COLO668 (cell line): Measurements from ENCODE around the gene DOP1A.

Experiments used
- DNase-seq: peaks from one replicate; lab custom pipeline; 2025; ENCODE audit not compliant: unreplicated experiment; lab: John Stamatoyannopoulos, UW

Gene DOP1A

DNA sequence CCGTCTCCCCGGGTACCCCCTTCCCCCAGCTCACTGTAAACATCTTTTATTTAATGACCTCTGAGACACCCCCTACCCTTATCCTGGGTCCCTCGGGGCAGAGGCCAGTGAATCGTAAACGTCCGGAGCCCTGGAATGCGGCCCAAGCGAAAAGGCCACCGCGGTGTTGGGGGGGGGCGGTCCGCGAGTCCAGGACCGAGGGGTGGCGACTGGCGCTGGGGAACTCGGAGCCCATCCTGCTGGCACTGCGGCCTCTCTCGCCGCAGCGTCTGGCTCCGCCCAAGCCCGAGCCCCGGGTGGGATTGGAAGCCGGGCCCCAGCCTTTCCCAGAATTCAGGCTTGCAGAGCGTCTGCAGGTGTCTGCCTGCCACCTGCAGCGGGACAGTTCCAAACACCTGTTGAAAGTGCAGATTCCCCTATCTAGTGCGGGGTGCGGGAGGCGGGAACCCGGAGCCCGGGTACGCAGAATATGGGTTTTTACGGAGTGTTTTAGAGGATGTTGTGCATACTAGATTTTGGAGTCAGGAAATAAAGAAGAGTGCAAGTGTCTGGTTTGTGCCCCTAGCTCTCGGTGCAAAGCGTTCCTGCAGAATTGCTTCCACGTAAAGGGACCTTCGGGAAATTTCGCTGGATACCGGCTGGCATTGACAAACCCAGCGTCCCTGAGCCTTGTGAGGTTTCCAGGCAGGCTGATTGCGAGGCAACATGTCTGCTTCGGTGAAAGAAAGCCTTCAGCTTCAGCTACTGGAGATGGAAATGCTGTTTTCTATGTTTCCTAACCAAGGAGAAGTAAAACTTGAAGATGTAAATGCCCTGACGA lies 126.5 kb downstream of the DOP1A start:
- peak; percentile 61 for DNase-seq

DNA sequence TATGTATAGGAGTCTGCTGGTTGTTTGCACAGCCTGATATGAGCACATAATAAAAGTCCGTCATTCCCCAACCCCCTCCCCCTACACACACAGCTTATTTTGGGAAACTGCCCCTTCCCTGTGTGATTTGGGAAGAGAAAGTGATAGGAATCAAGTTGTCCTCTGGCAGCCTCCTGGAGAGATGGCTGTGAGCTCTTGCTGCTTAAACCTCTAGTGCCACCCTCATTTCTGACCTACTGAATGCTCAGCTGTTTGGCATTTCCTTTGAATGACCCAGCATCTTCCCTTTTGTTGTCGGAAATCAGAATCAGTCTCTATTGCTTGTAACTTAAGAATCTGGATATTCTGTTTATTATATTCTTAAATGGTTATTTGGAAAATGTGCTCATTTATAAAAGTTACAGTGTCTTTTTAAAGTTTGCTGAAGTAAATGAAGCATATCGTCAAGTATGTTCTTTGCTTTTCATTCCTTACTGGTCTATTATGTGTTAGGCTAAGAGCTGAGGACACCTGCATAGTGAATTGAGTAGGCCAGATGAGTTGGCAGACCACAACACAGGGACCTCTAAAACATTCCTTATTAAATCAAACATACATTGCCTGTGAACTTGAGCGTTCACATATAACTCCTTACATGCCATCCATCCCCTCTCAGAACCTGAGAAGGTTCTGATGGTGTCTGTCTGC lies 131.2 kb downstream of the DOP1A start:
- DNase-seq = no peak

DNA sequence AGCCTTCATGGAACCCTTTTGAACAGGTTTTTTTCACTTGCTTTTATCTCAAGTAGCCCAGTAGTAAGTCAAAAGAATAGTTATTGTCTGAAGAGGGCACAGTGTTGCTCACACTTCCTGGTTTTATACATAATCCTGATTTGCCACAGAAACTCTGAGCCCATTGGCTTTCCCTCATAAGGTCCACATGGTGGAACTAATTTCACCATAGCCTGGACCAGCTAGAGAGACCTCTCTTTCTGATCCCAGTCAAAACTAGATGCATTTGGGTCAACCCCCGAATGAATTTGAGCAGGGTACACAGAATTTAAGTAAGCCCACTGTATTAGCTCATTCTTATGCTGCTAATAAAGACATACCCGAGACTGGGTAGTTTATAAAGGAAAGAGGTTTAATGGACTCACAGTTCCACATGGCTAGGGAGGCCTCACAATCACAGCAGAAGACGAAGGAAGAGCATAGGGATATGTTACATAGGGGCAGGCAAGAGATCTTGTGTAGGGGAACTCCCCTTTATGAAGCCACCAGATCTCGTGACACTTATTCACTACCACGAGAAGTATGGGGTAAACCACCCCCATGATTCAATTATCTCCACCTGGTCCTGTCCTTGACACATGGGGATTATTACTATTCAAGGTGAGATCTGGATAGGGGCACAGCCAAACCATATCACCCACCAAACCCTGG lies 131.8 kb downstream of the DOP1A start:
- no peak for DNase-seq

DNA sequence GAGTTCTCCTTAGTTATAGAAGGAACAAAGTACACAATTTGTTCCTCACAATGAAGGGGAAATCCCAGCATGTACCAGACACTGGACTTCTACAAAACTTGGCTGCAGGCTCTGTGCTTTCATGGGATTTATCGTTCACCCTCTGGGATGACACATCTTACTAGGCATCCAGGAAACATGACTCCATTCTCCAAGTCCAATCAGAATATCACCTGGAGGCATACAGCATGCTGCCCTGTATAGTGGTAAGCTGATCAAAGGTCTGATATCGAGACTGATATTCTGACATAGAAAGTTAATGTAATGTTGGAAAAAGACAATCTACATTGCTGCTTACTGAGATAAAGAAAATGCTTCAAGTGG lies 132.4 kb downstream of the DOP1A start:
- DNase-seq = no peak

DNA sequence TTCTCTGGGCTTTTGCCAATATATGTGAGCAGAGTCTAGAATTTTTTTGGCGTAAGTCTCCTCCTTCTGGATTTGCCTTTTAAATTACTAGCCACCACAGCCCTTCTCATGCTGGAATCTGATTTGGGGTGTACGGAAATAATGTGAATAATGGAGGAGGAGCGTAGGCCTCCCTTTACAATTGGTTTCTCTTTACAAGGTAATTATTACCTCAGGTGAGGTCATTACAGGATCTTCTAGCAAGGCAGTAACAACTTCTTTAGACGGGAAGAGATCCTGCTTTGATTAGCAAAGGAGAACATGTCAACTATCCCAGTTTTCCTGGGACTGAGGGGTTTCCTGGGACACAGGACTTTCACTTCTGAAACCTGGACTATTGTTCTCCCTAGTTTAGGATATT lies 134.6 kb downstream of the DOP1A start:
- DNase-seq = no peak

DNA sequence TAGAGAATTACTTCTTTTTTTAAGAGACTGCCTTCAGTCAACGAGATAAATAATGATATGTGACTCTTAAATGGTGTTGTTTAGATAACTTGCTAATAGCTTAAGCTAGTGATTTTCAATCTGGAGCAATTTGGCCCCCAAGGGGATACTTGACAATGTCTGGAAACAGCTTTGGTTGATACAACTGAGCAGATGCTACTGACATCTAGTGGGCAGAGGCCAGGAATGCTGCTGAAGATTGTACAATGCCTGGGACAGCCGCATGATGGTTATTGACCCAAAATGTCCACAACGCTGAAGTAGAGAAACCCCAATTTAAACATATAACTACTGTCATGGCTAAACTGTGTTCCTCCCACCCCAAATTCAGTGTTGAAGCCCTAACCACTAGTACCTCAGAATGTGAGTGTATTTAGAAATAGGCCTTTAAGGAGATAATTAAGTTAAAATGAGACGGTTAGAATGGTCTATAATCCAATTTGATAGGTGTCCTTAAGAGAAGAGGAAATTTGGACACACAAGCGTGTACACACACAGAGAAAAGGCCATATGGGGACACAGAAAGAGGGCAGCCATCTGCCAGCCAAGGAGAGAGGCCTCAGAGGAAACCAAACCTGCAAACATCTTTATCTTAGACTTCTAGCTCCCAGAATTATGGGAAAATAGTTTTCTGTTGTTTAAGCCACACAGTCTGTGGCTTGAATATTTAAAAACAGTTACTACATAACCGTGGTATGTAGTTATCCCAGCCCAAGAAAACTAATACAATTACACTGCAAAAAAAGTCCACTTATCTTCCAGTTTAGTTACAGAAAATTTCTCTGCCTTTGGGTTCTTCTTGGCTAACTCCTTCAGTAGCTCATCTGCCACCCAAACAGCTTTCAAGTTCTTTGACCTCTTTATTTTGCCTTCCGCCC lies 147.9 kb downstream of the DOP1A start:
- DNase-seq = peak; percentile 23

DNA sequence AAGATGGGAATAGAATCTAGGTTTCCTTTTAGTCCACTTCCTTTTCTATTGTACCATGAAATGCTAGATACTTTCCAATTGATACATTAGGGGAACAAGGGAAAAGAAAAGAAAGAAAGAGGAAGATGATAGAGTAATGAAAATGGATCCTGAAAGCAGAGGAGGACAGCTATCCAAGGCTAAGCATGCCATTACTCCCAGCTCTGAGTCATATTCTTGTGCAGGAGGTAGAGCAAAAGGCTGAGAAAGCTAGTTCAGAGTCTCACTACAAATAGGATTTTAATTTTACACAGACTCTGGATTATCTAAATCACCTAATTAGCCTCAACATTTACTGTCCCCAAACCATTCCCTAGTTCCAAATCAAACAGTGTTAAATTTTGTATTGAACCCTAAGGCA lies 149.3 kb downstream of the DOP1A start:
- DNase-seq = no peak
